Lung microvascular endothelial cell (primary cell): Measurements from ENCODE around the gene ACOX2. TPM values are rescaled to one million over a fixed set of nuclear protein-coding genes. Genes with fewer than 3 reads are reported as not detected.

ENCODE experiments used
- DNase-seq, 2 donors: peaks; one replicate each; pipeline versions ENCODE4 v3.0.0 to v3.0.0-alpha.2; 2010; ENCODE audit warnings: low read depth in 2 of 2
- total RNA-seq: library from RNA; depleted of rRNA; stranded (reverse); fragments of >200 nt; gene quantifications from 2 replicates; pipeline ENCODE4 v1.2.1, GENCODE V29; 2014

The ACOX2 gene
- total RNA-seq, 1 donor from 2014 or later, result 0.60 TPM

GRCh38 chr3:58474967-58475578 lies 61.9 kb downstream of the ACOX2 start:
- no peak for DNase-seq

- DNase-seq, result no peak
Observed at GRCh38 chr3:58474348-58474911, 62.6 kb downstream of the ACOX2 start.

DNA sequence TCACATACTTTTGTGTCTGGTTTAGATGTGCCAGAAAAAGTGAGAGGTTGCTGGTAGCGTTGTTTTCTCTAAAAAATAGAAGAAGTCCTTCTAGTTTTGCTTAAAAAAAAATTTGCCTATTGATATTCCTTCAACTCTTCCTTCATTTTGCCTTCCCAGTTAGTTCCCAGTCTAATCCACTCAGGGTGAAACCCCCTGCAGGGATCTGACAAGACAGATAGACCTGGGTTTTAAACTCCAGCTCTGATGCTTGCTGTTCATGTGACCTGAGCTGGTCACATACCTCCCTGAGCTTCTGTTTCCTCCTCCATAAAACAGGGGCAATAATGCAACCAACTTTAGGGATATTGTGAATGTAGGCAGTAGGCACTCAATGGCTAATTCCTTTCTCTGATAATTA lies 63.7 kb downstream of the ACOX2 start:
- DNase-seq, result no peak

- peak; percentile 42 to 64 for DNase-seq
Observed at GRCh38 chr3:58471025-58471887, 65.7 kb downstream of the ACOX2 start.

GRCh38 chr3:58470363-58471024 lies 66.5 kb downstream of the ACOX2 start:
- no peak for DNase-seq

DNA sequence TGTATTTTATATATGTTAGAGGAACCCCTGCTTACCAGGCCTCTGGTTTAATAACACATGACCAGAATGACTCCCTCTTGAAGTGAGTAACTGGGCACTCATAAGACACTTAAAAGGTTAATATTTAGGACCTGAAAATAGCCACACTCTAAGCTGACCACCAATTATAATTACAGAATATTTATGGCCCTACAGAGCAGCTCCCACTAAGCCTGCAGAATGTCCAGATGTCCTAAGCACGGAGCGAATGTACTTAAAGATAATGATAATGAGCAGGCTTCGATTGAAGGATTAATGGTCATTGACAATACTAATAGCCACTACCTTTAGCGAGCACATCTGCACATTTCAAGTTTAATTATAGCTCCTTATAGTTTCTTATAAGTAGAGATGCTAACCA lies 67.9 kb downstream of the ACOX2 start:
- DNase-seq, result no peak

- DNase-seq, result no peak
Observed at GRCh38 chr3:58466899-58467563, 70.0 kb downstream of the ACOX2 start.

DNA sequence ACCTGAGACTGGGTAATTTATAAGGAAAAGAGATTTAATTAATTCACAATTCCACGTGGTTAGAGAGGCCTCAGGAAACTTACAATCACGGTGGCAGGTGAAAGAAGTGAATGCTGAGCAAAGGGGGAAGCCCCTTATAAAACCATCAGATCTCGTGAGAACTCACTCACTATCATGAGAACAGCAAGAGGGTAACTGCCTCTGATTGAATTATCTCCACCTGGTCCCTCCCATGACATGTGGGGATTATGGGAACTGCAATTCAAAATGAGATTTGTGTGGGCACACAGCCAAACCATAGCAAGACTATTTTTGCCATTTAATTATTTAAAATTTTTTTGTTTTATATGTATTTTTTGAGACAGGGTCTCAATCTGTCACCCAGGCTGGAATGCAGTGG lies 72.1 kb downstream of the ACOX2 start:
- DNase-seq, result peak in 1 of 2 donors; percentile 8

- DNase-seq, result no peak
Observed at GRCh38 chr3:58463942-58464271, 73.1 kb downstream of the ACOX2 start.

DNA sequence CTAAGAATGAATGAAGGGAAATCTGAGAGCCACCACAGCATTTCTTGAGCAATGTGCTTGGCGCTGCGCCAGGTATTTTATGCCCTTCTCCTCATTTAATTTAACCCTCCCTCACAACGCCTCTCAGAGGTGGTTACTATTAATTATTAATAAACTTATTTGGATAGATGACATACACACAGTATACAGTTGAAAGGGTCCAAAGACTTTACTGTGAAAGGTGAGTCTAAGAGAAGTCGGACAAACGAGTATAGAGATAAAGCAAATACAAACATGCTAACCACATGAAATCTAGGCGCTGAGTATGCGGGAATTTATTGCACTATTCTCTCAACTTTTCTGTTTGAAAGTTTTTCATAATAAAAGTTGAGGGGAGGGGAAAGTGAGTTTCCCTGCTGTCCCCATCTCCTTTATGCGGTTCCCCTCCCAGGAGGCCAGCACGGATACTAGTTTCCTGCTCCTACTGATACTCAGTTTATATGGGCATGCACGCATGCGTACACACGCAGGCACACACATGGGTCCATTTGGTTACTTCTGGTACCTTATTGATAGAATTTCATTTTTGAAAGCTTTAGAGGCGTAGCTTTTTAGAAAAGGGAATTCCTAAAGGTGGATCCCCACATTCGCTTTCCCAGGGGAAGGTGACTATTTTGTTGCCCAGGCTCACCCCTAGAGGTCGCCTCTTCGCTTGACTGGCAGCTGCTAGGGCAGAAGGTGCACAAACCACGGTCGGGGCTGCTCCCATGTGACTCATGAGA lies 73.6 kb downstream of the ACOX2 start:
- peak; percentile 68 for DNase-seq

- DNase-seq, result no peak
Observed at GRCh38 chr3:58462829-58463180, 74.2 kb downstream of the ACOX2 start.

GRCh38 chr3:58459160-58459559 lies 77.8 kb downstream of the ACOX2 start:
- no peak for DNase-seq

Other genes with a start within 250 kb of the ACOX2 start
- gene RPP14, start 230.9 kb downstream of the ACOX2 start, total RNA-seq, result 11.8 and 12.3 TPM in 2 replicates
- gene HTD2, start 230.7 kb downstream of the ACOX2 start, total RNA-seq, result 4.4 and 5.6 TPM in 2 replicates
- gene PXK, start 204.3 kb downstream of the ACOX2 start, total RNA-seq, result 13.7 and 16.1 TPM in 2 replicates
- gene PDHB, start 103.4 kb downstream of the ACOX2 start, total RNA-seq, result 56.4 and 59.3 TPM in 2 replicates
- gene KCTD6, start 45.1 kb downstream of the ACOX2 start, total RNA-seq, result 3.5 and 6.7 TPM in 2 replicates
- 0.20 and 2.2 TPM in 2 replicates for gene FAM107A, start 40.2 kb upstream of the ACOX2 start, total RNA-seq
- 0.20 and 0.22 TPM in 2 replicates for gene FAM3D, start 129.6 kb upstream of the ACOX2 start, total RNA-seq